Body of pancreas (tissue), 4 donors: ENCODE data around the gene EHBP1L1. TPM values are rescaled to one million over a fixed set of nuclear protein-coding genes. Genes with fewer than 3 reads are reported as not detected.

Experiments used
- ATAC-seq: fragments of 150-250 bp; one replicate; pipeline ENCODE4 v1.9.1; 2016
- DNase-seq, 4 donors: peaks; one replicate each; pipeline ENCODE4 v3.0.0-alpha.2; 2019
- H3K27ac ChIP-seq, 4 donors: fragments of 200-600 bp; sonication (generic); 1 replicate in 3 of 4; 2 replicates in 1 of 4; pipeline versions ENCODE4 v1.5.1 to v1.6.1; 2016 to 2019; ENCODE audit warnings: mild to moderate bottlenecking in 1 of 4, mixed read lengths in 1 of 4, moderate library complexity in 1 of 4
- H3K27me3 ChIP-seq, 2 donors: fragments of 200-600 bp; sonication (generic); one replicate each; pipeline ENCODE4 v1.6.0; 2016; ENCODE audit warnings: mild to moderate bottlenecking in 1 of 2
- H3K36me3 ChIP-seq, 2 donors: fragments of 200-600 bp; sonication (generic); replicated peaks in 1 of 2; 2 replicates each; pipeline ENCODE4 v1.5.1; 2016; ENCODE audit warnings: low read depth in 2 of 2; ENCODE audit not compliant: insufficient read depth in 1 of 2
- H3K4me1 ChIP-seq: fragments of 200-600 bp; sonication (generic); one replicate; pipeline ENCODE4 v1.6.0; 2016
- H3K4me3 ChIP-seq, 2 donors: fragments of 200-600 bp; sonication (generic); 1 replicate in 1 of 2; 2 replicates in 1 of 2; pipeline ENCODE4 v1.5.1; 2016 to 2019
- H3K9me3 ChIP-seq, 3 donors: fragments of 200-600 bp; sonication (generic); 1 replicate in 2 of 3; 2 replicates in 1 of 3; pipeline ENCODE4 v1.5.1; 2016
- CTCF ChIP-seq, 7 experiments: fragments of 450-650 bp in 4 of 7; fragments of 200-600 bp in 3 of 7; sonication (generic) in 3 of 7; IDR thresholded peaks; one replicate each; pipeline ENCODE4 v1.5.1; 2016 to 2019; ENCODE audit warnings: antibody characterized with exemption in 7 of 7
- POLR2A ChIP-seq, 3 donors: fragments of 450-650 bp; IDR thresholded peaks; one replicate each; pipeline ENCODE4 v1.6.1; 2016; ENCODE audit warnings: antibody characterized with exemption in 3 of 3, mild to moderate bottlenecking in 2 of 3
- WGBS, 2 donors: methylation state at CpG; one replicate each; pipeline ENCODE4 v1.1.5; 2017; 5-methylcytosine and 5-hydroxymethylcytosine counted together
- intact Hi-C: fragments of 100-400 bp; cut with DNase I; formaldehyde crosslinking; loops from one replicate; pipeline ENCODE4 v1.15.1; 2023
- total RNA-seq, 2 donors: library from RNA; depleted of rRNA; stranded (reverse); fragments of >200 nt; gene quantifications; one replicate each; pipeline ENCODE4 v1.1.0, GENCODE V29; 2016

The EHBP1L1 gene
- total RNA-seq, 2 donors from 2014 or later = 35.0 to 76.1 TPM

- Histone ChIP-seq H3K36me3 (no peaks in the 10 kb centered on the region), H3K9me3 (no peaks in the 10 kb centered on the region), H3K4me1 (peaks cover 44% of the 10 kb centered on the region), H3K4me3 (no peak overlapping the region), H3K27me3 (no peaks in the 10 kb centered on the region), H3K27ac (peak overlapping the region; percentile 12 to 79 (median 78))
- TF ChIP-seq CTCF (IDR thresholded peaks at IDR 0.05) (peak; percentile 25 to 78 (median 56)), POLR2A (IDR thresholded peaks at IDR 0.05) (peak in 2 of 3 donors; percentile 29 to 38)
- WGBS, 2 donors = 31 to 66% methylated on average over 7 to 17 of the region's 17 CpGs
- intact Hi-C loops = no loop called here
- DNase-seq (peak; percentile 78 to 88 (median 84)), ATAC-seq (peak; percentile 86)
These were observed 24.1 kb upstream of the EHBP1L1 start for GRCh38 chr11:65551572-65552387.

- H3K27ac ChIP-seq = peak overlapping the region; percentile 12 to 79 (median 78)
- 66 to 74% methylated on average over 8 to 9 of the region's 9 CpGs for WGBS, 2 donors
- intact Hi-C loops = no loop called here
- no peak for TF ChIP-seq POLR2A (IDR thresholded peaks at IDR 0.05)
- TF ChIP-seq CTCF (IDR thresholded peaks at IDR 0.05) = no peak
- H3K4me1 ChIP-seq = peaks cover 45% of the 10 kb centered on the region
- DNase-seq (no peak), ATAC-seq (no peak)
- H3K9me3 ChIP-seq = no peaks in the 10 kb centered on the region
- no peak overlapping the region for H3K4me3 ChIP-seq
- H3K36me3 ChIP-seq = no peaks in the 10 kb centered on the region
- no peaks in the 10 kb centered on the region for H3K27me3 ChIP-seq
These were observed 23.4 kb upstream of the EHBP1L1 start for GRCh38 chr11:65552388-65552951.

GRCh38 chr11:65553301-65554001, 22.4 kb upstream of the EHBP1L1 start:
- Histone ChIP-seq H3K4me3 (no peak overlapping the region), H3K4me1 (peaks cover 46% of the 10 kb centered on the region), H3K36me3 (no peaks in the 10 kb centered on the region), H3K27ac (no peak overlapping the region), H3K27me3 (no peaks in the 10 kb centered on the region), H3K9me3 (no peaks in the 10 kb centered on the region)
- no peak for ATAC-seq
- 73 to 95% methylated on average over 17 to 28 of the region's 37 CpGs for WGBS, 2 donors
- DNase-seq = no peak
- TF ChIP-seq POLR2A (IDR thresholded peaks at IDR 0.05) = no peak
- TF ChIP-seq CTCF (IDR thresholded peaks at IDR 0.05) = no peak
- intact Hi-C loops = no loop called here

DNA sequence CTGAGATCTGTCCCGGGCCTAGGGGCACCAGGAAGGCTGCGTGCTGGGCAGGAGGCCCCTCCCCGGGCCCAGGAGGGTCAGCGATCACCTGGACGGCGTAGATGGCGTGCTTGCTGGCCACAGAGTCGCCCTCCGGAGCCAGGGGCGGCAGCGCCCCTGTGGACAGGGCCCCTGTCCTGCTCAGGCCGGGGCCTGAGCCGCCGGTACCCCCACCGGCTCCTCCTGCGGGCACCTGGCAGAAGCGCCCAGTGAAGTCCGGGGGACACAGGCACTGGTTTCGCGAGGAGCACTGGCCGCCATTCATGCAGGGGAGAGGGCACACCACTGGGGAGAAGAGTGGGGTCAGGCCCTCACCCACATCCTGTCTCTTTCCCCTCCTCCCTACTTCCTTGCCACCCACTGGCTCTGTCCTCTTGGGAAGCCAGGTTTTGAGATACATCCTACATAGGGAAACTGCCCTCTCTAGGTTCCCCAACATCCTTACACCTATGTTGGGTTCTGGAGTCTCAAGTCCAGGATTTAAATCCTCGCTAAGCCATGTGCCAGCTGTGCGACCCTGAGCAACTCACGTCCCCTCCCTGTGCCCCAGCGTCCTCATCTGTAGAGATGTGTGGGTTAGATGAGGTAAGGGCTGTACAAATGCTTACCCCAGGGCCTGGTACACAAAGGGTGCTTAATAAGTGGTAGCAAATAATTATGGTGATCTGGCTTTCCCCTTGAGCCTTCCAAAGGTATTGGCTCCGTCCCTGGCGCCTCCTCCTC, 21.6 kb upstream of the EHBP1L1 start:
- 81 to 86% methylated on average over 6 to 13 of the region's 27 CpGs for WGBS, 2 donors
- ATAC-seq (no peak), DNase-seq (no peak)
- no peaks in the 10 kb centered on the region for H3K9me3 ChIP-seq
- H3K27ac ChIP-seq = no peak overlapping the region
- no peaks in the 10 kb centered on the region for H3K36me3 ChIP-seq
- intact Hi-C loops = no loop called here
- peaks cover 54% of the 10 kb centered on the region for H3K4me1 ChIP-seq
- no peak overlapping the region for H3K4me3 ChIP-seq
- H3K27me3 ChIP-seq = no peaks in the 10 kb centered on the region
- TF ChIP-seq CTCF (IDR thresholded peaks at IDR 0.05) = no peak
